Trophoblast cell (in vitro differentiated cells and primary cell): Measurements from ENCODE around the gene SYNE2.
A peak's percentile ranks its signal among the peaks of the same experiment; 100 is the strongest.

Experiments used
- DNase-seq, 2 donors: peaks; one replicate each; pipeline ENCODE4 v3.0.0-alpha.2; 2016
- H2AFZ ChIP-seq: 2 replicates; pipeline ENCODE4 v1.6.1; 2013; ENCODE audit warnings: low read length, moderate library complexity, mild to moderate bottlenecking; ENCODE audit not compliant: insufficient read depth, poor library complexity
- H2AK5ac ChIP-seq: 2 replicates; pipeline ENCODE4 v1.6.1; 2013; ENCODE audit warnings: mild to moderate bottlenecking, low read length
- H2BK120ac ChIP-seq: 2 replicates; pipeline ENCODE4 v1.6.1; 2013; ENCODE audit warnings: low read length, mild to moderate bottlenecking, moderate library complexity; ENCODE audit not compliant: insufficient read depth, poor library complexity
- H2BK12ac ChIP-seq: 2 replicates; pipeline ENCODE4 v1.6.1; 2013; ENCODE audit warnings: mild to moderate bottlenecking, low read length, moderate library complexity
- H2BK5ac ChIP-seq: 2 replicates; pipeline ENCODE4 v1.6.1; 2013; ENCODE audit warnings: low read length, low read depth, moderate library complexity, mild to moderate bottlenecking; ENCODE audit not compliant: poor library complexity
- H3K14ac ChIP-seq: 2 replicates; pipeline ENCODE4 v1.6.1; 2013; ENCODE audit warnings: mild to moderate bottlenecking, low read length
- H3K18ac ChIP-seq: 2 replicates; pipeline ENCODE4 v1.6.1; 2013; ENCODE audit warnings: mild to moderate bottlenecking, low read length
- H3K23ac ChIP-seq: 2 replicates; pipeline ENCODE4 v1.6.1; 2013; ENCODE audit warnings: low read length
- H3K27ac ChIP-seq: 2 replicates; pipeline ENCODE4 v1.5.1; 2013; ENCODE audit warnings: low read depth, mild to moderate bottlenecking, inconsistent platforms, low read length, moderate library complexity
- H3K27me3 ChIP-seq: 2 replicates; pipeline ENCODE4 v1.6.1; 2013; ENCODE audit warnings: inconsistent platforms, mild to moderate bottlenecking, low read length, moderate library complexity; ENCODE audit not compliant: insufficient read depth
- H3K36me3 ChIP-seq, 2 experiments: 1 replicate in 1 of 2; 2 replicates in 1 of 2; pipeline ENCODE4 v1.6.1; 2013; ENCODE audit warnings: low read length in 2 of 2, mild to moderate bottlenecking in 2 of 2, moderate library complexity in 1 of 2; ENCODE audit not compliant: insufficient read depth in 2 of 2, control insufficient read depth in 1 of 2
- H3K4ac ChIP-seq: 2 replicates; pipeline ENCODE4 v1.6.1; 2013; ENCODE audit warnings: low read depth, mild to moderate bottlenecking, low read length, moderate library complexity
- H3K4me1 ChIP-seq, 2 experiments: 1 replicate in 1 of 2; 2 replicates in 1 of 2; pipeline ENCODE4 v1.6.1; 2013; ENCODE audit warnings: low read length in 2 of 2, mild to moderate bottlenecking in 2 of 2, moderate library complexity in 1 of 2; ENCODE audit not compliant: insufficient read depth in 2 of 2, control insufficient read depth in 1 of 2
- H3K4me2 ChIP-seq: 2 replicates; pipeline ENCODE4 v1.6.1; 2013; ENCODE audit warnings: inconsistent platforms, mild to moderate bottlenecking, low read length, moderate library complexity
- H3K4me3 ChIP-seq: 2 replicates; pipeline ENCODE4 v1.5.1; 2013; ENCODE audit warnings: mild to moderate bottlenecking, low read depth, low read length, inconsistent platforms
- H3K79me1 ChIP-seq: one replicate; pipeline ENCODE4 v1.6.1; 2013; ENCODE audit warnings: low read length
- H3K79me2 ChIP-seq: 2 replicates; pipeline ENCODE4 v1.6.1; 2013; ENCODE audit warnings: low read length, mild to moderate bottlenecking; ENCODE audit not compliant: control insufficient read depth, insufficient read depth, poor library complexity
- H3K9ac ChIP-seq: 2 replicates; pipeline ENCODE4 v1.6.1; 2013; ENCODE audit warnings: mild to moderate bottlenecking, low read length
- H3K9me3 ChIP-seq: 2 replicates; pipeline ENCODE4 v1.6.1; 2013; ENCODE audit warnings: low read depth, mild to moderate bottlenecking, control low read depth, inconsistent platforms, low read length; ENCODE audit not compliant: insufficient read depth
- H4K12ac ChIP-seq: 2 replicates; pipeline ENCODE4 v1.6.1; 2013; ENCODE audit warnings: low read depth, mild to moderate bottlenecking, low read length, moderate library complexity
- H4K8ac ChIP-seq: 2 replicates; pipeline ENCODE4 v1.6.1; 2013; ENCODE audit warnings: low read depth, mild to moderate bottlenecking, low read length, moderate library complexity
- H4K91ac ChIP-seq: one replicate; pipeline ENCODE4 v1.6.1; 2013; ENCODE audit warnings: low read depth, mild to moderate bottlenecking, low read length, moderate library complexity
- WGBS: extraction: QIAGEN DNeasy Blood & Tissue Kit; methylation state at CpG from one replicate; pipeline ENCODE4 v1.1.7; 2013; ENCODE audit warnings: missing lambda C conversion rate; ENCODE audit not compliant: insufficient read length, insufficient coverage; ENCODE audit errors: extremely low coverage; 5-methylcytosine and 5-hydroxymethylcytosine counted together

SYNE2 gene

GRCh38 chr14:63833728-63834127 lies 19.1 kb upstream of the SYNE2 start:
- no peak for DNase-seq
- no peak overlapping the region for H4K8ac ChIP-seq
- no peak overlapping the region for H2AK5ac ChIP-seq
- H3K18ac ChIP-seq, result no peak overlapping the region
- whole genome bisulfite sequencing, result no CpG with 5 or more reads among the region's 1 CpG
- no peak overlapping the region for H2BK12ac ChIP-seq
- no peaks in the 10 kb centered on the region for H3K27me3 ChIP-seq
- no peaks in the 10 kb centered on the region for H3K36me3 ChIP-seq
- H3K23ac ChIP-seq, result no peak overlapping the region
- no peaks in the 10 kb centered on the region for H3K4me1 ChIP-seq
- H4K91ac ChIP-seq, result no peak overlapping the region
- H2BK5ac ChIP-seq, result no peak overlapping the region
- H2AFZ ChIP-seq, result no peak overlapping the region
- no peaks in the 10 kb centered on the region for H3K79me2 ChIP-seq
- no peaks in the 10 kb centered on the region for H3K9me3 ChIP-seq
- H2BK120ac ChIP-seq, result no peak overlapping the region
- H4K12ac ChIP-seq, result no peak overlapping the region
- no peak overlapping the region for H3K9ac ChIP-seq
- no peak overlapping the region for H3K4me3 ChIP-seq
- H3K4me2 ChIP-seq, result no peak overlapping the region
- no peaks in the 10 kb centered on the region for H3K79me1 ChIP-seq
- H3K27ac ChIP-seq, result no peak overlapping the region
- no peak overlapping the region for H3K14ac ChIP-seq
- no peak overlapping the region for H3K4ac ChIP-seq

DNA sequence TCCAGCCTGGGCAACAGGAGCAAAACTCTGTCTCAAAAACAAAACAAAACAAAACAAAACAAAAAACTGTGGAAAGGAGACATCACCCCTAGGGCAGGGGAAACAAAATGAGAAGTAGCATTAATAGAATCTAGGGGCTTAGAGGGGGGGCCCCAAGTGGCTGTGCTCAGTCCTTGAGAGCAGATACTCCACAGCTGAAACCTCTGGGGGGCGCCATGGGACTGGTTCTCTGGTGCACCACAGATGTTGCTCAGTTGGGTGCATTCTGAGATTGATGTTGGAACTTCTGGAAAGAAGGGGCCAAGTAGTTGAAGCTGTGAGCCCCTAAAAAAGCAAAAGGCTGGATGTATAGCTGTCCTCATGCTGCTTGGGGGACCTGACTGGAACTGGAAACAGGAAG lies 11.8 kb upstream of the SYNE2 start:
- no peak overlapping the region for H3K4me2 ChIP-seq
- no peak overlapping the region for H2AFZ ChIP-seq
- no peak overlapping the region for H3K4ac ChIP-seq
- no peaks in the 10 kb centered on the region for H3K4me1 ChIP-seq
- no peak overlapping the region for H3K18ac ChIP-seq
- no peak overlapping the region for H3K4me3 ChIP-seq
- no peaks in the 10 kb centered on the region for H3K36me3 ChIP-seq
- no peak overlapping the region for H3K23ac ChIP-seq
- H3K27ac ChIP-seq, result no peak overlapping the region
- H3K14ac ChIP-seq, result no peak overlapping the region
- H3K9ac ChIP-seq, result no peak overlapping the region
- WGBS, result no CpG with 5 or more reads among the region's 1 CpG
- no peaks in the 10 kb centered on the region for H3K79me2 ChIP-seq
- no peak overlapping the region for H2BK120ac ChIP-seq
- H2BK5ac ChIP-seq, result no peak overlapping the region
- H2AK5ac ChIP-seq, result no peak overlapping the region
- H3K9me3 ChIP-seq, result peaks cover 4% of the 10 kb centered on the region
- no peak overlapping the region for H4K91ac ChIP-seq
- no peak overlapping the region for H2BK12ac ChIP-seq
- DNase-seq, result peak in 1 of 2 donors; percentile 18
- H4K12ac ChIP-seq, result no peak overlapping the region
- no peak overlapping the region for H4K8ac ChIP-seq
- H3K79me1 ChIP-seq, result no peaks in the 10 kb centered on the region
- no peaks in the 10 kb centered on the region for H3K27me3 ChIP-seq

DNA sequence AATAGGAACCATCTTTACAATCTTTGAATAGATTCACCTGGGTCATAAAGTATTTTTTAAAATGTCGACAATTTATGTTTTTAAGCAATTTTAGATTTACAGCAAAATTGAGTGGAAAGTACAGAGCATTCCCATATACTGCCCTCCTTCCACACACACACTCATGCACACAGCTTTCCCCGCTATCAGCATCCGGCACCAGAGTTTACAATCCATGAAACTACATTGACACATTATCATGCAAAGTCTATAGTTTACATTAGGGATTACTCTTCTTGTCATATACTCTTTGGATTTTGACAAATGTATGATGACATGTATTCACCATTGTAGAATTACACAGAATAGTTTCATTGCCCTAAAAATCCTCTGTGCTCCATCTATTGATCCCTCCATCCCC lies 9.0 kb upstream of the SYNE2 start:
- H2AFZ ChIP-seq, result no peak overlapping the region
- peaks cover 4% of the 10 kb centered on the region for H3K9me3 ChIP-seq
- no peaks in the 10 kb centered on the region for H3K4me1 ChIP-seq
- H2BK5ac ChIP-seq, result no peak overlapping the region
- H3K4me2 ChIP-seq, result no peak overlapping the region
- no peak overlapping the region for H4K12ac ChIP-seq
- no peaks in the 10 kb centered on the region for H3K79me1 ChIP-seq
- no peak overlapping the region for H3K23ac ChIP-seq
- H3K27me3 ChIP-seq, result no peaks in the 10 kb centered on the region
- H2AK5ac ChIP-seq, result no peak overlapping the region
- no peaks in the 10 kb centered on the region for H3K79me2 ChIP-seq
- no peak overlapping the region for H2BK12ac ChIP-seq
- no peak overlapping the region for H3K18ac ChIP-seq
- no peak overlapping the region for H3K14ac ChIP-seq
- H3K4ac ChIP-seq, result no peak overlapping the region
- H3K36me3 ChIP-seq, result no peaks in the 10 kb centered on the region
- no peak for DNase-seq
- no peak overlapping the region for H4K8ac ChIP-seq
- WGBS, result no CpG with 5 or more reads among the region's 3 CpGs
- H3K4me3 ChIP-seq, result no peak overlapping the region
- no peak overlapping the region for H3K9ac ChIP-seq
- no peak overlapping the region for H3K27ac ChIP-seq
- H4K91ac ChIP-seq, result no peak overlapping the region
- no peak overlapping the region for H2BK120ac ChIP-seq

DNA sequence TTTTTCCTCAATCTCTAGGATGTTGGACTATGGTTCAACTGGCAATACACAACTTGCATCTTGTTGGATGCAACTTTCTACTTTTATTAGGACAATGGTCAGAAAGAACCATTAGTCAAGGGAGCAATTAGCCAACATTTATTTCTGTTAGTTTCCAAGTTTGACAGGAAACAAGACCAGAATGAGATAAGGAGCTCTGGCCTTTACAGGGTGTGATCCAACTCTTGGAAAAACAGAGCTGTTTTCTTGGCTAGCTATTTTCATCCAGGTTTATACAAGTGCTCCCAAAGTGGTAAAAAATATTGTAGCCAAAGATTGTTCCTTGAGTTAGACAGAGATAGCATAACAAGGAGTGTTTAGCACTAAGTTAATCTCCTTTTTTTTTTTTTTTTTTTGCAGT lies 3.9 kb upstream of the SYNE2 start:
- Histone ChIP-seq H3K79me2 (no peaks in the 10 kb centered on the region), H2BK120ac (no peak overlapping the region), H3K18ac (no peak overlapping the region), H2BK12ac (no peak overlapping the region), H3K4me3 (no peak overlapping the region), H4K8ac (no peak overlapping the region), H4K91ac (no peak overlapping the region), H3K79me1 (peaks cover 4% of the 10 kb centered on the region), H2BK5ac (no peak overlapping the region), H3K4ac (no peak overlapping the region), H2AK5ac (no peak overlapping the region), H4K12ac (no peak overlapping the region), H3K14ac (no peak overlapping the region), H3K9ac (no peak overlapping the region), H3K27me3 (no peaks in the 10 kb centered on the region), H3K27ac (no peak overlapping the region), H3K4me2 (no peak overlapping the region), H3K36me3 (no peaks in the 10 kb centered on the region), H3K4me1 (peaks cover 4 to 6% of the 10 kb centered on the region in 2 experiments), H3K23ac (no peak overlapping the region), H3K9me3 (no peaks in the 10 kb centered on the region), H2AFZ (no peak overlapping the region)
- DNase-seq, result no peak
